HG03378 (cell line): ENCODE data around the gene UBE2D1.
"Not testable (repeated sequence)": the region's sequence is repeated elsewhere in the genome, so short reads cannot be mapped to it uniquely, and the experiment has no call there.

Source experiments
- ATAC-seq: cut with Tn5 transposase; IDR thresholded peaks from one replicate; pipeline ENCODE4 v1.9.1; 2021; ENCODE audit warnings: mild to moderate bottlenecking, moderate library complexity; ENCODE audit not compliant: unreplicated experiment

UBE2D1 gene

DNA sequence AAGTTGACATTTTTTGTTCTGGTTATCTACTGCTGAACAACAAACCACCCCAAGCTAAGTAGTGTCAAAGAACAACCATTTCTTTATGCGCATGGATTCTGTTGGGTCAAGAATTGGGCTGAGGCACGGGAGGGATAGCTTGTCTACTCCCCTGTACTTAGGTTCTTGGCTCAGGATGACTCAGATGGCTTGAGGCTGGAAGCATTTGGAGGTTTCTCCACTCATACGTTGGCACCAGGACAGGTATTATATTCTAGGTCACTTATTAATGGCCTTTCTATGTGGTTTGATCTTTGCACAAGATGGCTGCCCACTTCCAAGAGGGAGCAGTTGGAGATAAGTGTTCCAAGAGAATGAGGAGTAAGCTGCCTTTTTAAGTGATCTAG lies 38.6 kb downstream of the UBE2D1 start:
- ATAC-seq: no peak

DNA sequence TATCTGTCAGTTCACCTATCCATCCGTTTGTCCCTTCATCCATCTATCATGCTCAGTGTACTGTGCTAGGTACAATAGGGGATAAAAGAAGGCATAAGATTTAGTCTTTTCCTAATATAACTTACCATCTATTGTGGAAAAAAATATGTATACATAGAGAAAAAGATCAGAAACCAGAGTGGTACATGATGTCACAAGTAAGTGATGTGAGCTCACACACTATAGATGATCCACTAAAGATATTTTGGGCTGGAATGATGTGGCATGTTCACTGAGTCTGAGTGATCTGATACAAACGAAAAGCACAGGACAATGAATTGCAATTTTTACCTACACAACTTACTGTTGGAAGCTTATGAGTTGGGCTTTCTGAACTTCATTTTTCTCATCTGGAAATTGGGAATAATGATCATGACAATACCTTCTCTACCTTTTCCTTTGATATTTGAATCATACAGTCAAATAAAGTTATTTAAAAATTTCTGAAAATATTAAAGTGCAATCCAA lies 47.7 kb downstream of the UBE2D1 start:
- ATAC-seq: no peak

DNA sequence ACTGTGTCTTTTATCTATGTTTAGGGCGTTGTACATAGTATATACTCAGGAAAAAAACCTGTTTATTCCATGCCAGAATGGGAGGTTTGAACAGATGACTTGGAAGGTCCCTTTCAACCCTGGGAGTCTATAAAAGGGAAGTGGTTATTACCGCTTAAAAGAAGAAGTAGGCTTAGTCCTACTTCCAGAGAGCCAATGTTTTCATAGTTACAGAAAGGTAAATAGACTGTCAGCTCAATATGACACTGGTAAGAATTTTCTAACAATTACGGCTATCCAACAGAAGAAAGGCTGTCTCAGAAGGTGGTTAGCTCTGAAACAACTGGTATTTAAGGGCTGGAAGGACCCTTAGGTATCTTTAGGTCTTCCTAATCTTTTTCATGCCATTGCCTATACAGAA lies 49.3 kb downstream of the UBE2D1 start:
- ATAC-seq: peak; percentile 83

DNA sequence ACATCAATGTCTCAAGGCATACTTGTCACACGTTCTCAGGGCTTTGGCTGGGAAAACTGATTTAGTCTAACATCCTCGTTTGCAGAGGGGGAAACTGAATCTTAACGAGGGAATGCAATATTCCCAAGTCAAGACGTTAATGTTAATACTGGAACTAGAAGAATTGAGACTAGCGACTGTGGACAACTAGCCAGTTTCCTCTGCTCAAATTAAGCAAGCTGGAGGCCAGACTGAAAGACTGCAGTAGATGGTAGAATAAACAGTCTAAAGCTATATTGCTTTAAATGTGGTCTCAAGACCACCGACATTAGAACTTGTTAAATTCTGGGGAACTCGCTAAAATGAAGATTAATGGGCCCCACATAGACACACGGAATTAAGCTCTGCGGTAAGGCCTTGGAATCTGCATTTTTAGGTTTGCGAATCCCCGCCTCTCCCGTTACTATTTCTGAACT lies 49.8 kb downstream of the UBE2D1 start:
- ATAC-seq: no peak

DNA sequence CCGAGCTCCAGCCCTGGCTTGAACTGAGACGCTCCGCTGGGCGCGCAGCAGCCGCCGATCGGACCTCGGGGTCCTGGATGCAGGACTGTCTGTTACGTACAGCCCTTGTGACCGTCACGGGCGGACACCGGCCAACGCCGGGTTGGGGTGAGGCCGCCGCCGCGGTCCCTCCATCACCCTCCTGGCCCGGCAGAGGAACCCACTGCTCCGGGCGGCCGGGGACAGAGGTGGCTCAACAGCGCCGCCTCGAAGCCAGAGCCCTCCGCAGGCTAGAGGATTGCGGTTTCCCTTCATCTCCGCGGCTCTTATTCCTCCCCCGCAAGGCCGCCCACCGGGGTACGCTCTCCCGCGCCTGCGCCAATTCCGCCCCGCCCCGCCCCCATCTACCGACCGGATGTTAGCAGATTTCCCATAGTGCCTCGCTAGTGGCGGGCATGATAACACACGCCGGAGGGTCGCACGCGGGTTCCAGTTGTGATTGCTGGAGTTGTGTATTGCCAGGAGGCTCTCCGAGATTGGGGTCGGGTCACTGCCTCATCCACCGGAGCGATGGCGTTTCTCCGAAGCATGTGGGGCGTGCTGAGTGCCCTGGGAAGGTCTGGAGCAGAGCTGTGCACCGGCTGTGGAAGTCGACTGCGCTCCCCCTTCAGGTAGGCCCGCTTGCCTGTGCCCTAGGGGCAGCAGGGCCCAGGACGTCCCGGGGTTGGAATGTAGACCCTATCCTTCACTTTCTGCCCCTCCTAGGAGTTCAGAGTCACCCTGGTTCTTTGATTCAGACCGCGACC lies 50.4 kb downstream of the UBE2D1 start, which contains the start of gene TFAM:
TSS of gene TFAM (plus strand) at position 412 of the 785 bp plus-strand sequence. CDS start at position 550, 138 bp downstream.
- ATAC-seq: peak; percentile 77

DNA sequence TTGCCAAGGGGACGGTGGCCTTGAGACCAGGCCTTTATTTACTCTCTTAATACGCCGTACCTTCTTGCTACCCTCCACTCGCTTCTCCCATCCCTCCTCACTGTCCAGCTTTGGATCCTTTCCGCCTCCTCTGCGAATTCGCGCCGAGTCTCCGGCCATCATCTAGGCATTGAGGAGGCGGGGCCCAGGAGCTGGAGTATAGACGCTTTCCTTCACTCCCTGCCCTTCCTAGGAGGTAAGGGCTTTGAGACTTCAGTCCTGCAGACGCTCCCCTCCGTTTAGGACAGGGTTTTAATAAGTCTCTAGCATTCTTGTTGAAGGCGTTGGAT lies 50.9 kb downstream of the UBE2D1 start:
- peak; percentile 5 for ATAC-seq

DNA sequence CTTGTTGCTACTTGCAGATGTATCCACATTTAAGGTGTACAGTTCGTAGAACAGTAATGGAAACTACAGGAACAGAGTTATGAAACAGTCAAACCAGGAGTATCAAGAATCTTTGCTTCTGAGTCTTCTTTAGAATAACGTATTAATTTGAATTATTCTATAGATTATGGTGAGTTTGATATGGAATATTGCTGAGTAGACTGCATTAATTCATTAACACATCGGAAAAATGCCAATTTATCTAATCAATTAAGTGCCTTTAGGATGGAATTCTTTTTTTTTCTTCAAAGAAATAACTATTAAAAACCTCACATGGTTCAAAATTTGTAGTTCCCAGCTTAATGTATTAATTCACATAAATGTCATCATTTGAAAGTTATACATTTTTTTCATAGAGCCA lies 54.2 kb downstream of the UBE2D1 start:
- ATAC-seq: no peak

DNA sequence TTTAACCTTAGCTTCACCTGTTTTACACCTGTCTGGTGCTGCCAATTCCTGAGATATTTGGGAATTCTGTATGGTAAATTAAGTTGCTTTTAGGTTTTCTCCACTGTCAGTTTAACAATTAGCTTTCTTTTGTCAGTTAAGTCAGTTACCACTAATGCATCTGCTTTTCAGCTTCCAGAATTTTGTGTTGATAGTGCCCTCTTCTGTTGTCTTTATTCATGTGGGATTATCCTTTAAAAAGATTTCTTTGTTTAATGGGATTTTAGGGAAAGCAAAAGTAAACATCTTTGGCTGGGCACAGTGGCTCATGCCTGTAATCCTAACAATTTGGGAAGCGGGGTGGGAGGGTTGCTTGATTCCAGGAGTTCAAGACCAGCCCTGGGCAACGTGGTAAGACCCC lies 58.5 kb downstream of the UBE2D1 start:
- ATAC-seq: no peak

DNA sequence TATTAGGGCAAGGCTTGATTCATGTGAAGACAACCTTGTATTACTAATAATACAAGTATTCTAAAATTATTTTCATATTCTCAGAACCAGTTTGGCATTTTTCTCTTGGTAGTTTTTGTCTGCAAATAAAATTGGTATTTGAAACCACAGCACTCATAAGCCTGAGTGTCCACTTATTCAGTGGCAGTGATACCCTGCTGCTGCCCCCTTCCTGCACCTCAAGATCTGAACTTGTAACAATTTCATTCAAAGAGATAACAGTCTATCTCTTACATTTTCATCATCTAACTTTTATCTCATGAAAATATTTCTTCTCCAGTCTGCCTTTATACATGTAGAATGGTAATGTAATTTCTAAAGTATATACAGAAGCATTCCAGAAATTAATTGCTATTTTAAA lies 59.7 kb downstream of the UBE2D1 start:
- ATAC-seq: no peak

DNA sequence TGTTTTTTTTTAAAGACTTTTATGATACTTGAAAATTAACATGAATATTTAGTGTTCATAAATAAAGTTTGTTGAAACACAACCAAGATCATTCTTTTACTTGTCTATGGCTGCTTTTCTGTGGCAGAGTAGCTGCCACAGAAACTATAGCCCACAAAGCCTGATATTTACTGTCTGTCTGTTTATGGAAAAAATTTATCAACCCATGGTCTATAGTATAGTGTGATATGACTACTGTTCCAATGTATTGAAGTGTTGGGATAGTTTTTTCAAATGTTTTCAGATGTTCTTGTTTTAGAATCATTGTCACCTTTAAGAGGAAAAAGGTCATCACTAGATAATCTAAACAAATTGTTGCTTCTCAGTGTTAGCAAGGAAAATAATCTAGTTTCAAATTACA lies 61.3 kb downstream of the UBE2D1 start:
- no peak for ATAC-seq

DNA sequence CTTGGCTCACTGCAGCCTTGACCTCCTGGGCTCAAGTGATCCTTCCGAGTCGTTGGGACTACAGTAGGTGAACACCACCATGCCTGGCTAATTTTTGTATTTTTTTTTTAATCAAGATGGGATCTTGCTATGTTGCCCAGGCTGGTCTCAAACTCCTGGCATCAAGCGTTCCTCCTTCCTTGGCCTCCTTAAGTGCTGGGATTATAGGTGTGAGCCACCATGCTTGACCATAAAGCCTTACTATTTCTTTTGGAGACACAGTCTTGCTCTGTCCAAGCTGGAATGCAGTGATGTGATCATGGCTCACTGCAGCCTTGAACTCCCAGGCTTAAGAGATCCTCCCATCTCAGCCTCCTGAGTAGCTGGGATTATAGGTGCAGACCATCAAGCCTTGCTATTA lies 63.0 kb downstream of the UBE2D1 start:
- no peak for ATAC-seq

DNA sequence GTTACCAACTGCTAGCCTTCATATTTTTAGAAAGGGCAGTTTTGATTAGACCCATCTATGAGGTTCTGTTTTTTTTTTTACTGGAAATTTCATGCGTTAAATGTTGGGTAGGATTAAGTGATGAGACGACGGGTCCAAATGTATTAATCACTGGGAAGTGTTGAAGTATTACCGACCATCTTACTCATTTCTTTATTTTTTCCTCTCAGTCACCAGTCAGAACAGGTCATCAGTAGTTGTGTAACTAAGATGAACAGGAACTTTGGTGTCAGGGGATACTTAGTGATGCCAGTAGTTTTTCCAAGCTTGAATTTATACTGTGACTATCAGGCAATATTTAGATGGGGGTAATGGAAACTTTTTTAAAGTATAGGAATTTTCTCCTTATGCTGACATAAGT lies 64.6 kb downstream of the UBE2D1 start:
- no peak for ATAC-seq

DNA sequence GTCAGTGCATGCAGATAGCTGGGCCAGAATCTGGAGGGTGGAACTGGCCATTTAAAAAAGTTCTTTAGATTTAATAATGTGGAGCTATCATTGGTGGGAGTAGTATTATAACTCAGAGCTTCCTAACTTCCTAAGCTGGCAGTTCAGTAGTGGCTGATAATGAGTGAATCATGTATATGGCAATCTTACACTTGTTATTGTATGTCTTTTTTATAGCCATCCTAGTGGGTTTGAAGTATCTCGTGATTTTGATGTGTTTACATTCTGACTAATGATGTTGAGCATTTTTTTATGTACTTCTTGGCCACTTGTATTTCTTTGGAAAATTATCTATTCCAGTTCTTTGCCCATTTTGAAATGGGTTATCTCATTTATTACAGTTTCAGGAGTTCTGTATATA lies 65.8 kb downstream of the UBE2D1 start:
- no peak for ATAC-seq

DNA sequence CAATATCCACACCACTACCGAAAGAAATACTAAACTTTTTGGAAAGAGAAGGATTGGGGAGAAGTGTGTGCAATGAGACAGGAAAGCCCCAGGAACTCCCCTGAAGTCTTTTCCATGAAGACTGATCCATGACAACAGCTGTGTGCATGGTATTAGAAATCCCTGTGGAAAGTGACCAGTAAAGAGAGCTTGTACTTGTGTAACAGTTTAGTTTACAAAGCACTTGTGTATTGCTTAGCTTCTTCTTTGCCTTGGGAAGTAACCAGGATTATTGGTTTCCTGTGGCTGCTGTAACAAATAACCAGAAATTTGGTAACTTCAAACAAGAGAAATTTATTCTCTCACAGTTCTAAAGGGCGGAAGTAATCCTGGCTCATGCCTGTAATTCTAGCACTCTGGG lies 69.2 kb downstream of the UBE2D1 start:
- ATAC-seq: no peak

DNA sequence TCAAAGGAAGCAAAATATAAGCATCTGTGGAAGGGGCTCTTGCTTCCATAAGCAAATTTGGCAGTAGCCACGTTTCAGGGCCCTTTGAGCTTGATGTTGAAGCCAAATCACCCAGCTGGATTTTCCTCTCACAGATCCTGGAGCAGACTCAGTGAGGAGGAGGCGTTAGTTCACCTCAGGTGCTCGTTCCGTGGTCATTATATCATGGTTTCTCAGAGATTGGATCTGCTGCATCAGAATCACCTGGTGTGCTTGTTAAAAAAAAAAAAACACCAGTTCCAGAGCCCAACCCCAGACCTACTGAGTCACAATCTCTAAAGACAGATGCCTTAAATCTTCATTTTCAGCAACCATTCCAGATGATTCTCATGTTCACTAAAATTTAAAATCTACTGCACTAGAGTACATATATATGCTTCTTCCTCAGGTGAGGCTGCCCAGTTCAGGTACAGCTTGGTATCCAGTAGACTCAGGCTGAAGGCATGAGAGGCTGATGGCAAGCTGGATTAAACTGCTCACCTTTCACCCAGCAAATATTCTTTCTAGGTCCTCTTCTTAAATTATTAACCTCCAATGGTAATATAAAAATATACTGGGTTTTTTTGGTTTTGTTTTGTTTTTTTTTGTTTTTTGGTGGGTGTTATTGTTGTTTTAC lies 75.3 kb downstream of the UBE2D1 start:
- ATAC-seq: no peak

DNA sequence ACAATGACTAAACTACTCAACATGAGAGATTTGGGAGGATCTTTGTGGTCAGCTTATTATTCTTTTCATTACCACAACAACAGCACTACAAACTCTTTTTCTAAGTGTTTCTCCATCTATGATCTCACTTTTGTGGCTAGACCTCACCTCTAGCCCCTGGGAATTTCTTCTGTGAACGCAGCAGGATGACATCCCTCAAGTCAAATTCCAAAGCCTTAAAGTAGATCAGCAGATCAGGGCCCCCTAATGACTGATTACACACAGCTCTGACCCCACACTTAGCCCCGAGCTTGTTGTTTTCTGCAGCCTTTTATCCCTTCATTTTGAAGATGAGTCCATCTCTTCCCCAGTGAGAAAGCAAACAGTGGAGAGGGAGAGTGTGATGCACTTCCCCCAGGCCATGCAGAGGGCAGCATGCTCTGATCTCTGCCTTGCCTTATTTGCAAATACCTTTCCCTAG lies 77.7 kb downstream of the UBE2D1 start:
- ATAC-seq: no peak

DNA sequence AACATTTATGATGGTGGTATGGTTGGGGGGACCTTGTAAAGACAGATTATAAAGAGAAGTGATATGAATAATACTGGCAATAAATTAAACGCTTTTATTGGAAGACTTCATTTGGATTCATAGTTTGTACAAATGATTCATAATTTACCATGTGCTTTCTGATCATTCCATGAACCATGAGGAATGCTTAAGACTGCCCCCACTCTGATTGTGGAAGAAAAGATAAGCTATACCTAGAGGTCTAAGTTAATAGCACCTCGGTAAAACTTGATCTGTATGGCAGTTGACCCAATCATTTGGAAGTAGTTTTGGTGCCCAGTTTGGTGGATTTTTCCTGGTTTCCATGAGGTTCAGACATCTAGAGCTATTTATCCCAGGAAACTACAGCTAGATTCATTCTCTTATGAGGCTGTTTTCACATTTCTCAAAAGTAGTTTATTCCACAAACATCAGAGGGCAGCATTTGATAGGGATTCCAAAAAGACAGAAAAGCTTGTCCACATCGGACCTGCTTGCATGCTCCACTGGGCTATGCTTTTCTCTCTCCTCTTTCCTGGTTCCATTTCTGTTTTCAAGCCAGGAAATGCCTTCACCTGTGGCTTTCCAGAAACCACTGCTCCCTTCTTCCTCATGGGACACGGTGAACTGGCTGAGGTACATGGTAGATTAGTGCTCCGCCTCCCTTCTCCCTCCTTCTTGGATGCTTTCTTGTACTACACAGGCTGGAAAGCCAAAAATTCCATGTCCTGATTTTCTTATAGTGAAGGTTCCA lies 79.7 kb downstream of the UBE2D1 start:
- ATAC-seq: no peak

DNA sequence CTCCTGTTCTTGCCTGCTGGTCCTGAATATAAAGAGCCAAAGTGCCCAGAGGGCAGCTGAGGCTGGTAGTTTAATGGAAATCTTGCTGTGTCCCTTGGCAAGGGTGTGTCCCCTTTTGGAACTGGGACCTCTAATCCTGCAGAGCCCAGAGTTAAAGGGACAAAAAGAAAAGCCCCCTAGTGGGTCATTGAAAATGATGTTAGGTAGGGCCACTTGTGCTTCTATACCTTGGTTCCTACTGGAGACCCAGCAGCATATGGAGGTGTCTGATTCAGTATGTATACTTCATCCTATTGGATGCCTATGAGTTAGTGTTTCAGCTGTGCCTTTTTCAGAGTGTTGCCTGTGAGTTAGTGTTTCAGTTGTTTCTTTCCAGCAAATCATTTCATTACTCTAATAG lies 81.0 kb downstream of the UBE2D1 start:
- ATAC-seq: no peak

DNA sequence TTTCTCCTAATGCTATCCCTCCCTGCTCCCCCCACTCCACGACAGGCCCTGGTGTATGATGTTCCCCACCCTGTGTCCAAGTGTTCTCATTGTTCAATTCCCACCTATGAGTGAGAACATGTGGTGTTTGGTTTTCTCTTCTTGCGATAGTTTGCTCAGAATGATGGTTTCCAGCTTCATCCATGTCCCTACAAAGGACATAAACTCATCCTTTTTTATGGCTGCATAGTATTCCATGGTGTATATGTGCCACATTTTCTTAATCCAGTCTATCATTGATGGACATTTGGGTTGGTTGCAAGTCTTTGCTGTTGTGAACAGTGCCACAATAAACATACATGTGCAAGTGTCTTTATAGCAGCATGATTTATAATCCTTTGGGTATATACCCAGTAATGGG lies 83.1 kb downstream of the UBE2D1 start:
- ATAC-seq: not testable (repeated sequence)
